Superior temporal gyrus (tissue), 1 donor: Measurements from ENCODE around the gene LY9.

ENCODE experiments used
- DNase-seq: peaks from one replicate; pipeline ENCODE4 v3.0.0-alpha.2; 2016; ENCODE audit errors: extremely low spot score

The LY9 gene

DNA sequence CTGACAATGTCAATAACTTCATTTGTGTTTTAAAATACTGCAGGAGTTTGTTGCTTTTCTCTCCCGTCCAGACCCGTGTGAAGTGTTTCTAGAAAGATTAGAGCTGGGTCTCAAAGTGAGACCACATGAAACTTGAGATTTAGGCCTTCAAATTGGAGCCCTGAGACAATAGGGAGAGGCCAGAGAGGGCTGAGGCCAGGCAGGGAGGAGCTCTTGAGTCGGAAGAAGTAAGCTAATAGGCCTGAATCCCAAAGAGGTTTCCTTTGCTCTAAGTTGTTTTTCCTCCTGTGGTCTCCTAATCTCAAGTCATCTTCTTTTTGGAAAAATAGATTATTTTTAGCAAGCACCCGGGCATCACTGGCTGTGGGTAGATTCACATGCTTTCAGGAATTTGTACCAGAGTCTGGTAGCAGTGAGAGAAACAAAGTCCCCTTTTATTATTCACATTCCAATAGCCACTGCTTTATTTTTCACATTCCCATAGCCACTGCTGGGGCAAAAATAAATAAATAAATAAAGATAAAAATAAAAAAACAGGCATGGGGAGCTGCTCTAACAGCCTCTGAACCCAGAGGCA is 41.1 kb downstream of the LY9 start:
- no peak for DNase-seq

DNA sequence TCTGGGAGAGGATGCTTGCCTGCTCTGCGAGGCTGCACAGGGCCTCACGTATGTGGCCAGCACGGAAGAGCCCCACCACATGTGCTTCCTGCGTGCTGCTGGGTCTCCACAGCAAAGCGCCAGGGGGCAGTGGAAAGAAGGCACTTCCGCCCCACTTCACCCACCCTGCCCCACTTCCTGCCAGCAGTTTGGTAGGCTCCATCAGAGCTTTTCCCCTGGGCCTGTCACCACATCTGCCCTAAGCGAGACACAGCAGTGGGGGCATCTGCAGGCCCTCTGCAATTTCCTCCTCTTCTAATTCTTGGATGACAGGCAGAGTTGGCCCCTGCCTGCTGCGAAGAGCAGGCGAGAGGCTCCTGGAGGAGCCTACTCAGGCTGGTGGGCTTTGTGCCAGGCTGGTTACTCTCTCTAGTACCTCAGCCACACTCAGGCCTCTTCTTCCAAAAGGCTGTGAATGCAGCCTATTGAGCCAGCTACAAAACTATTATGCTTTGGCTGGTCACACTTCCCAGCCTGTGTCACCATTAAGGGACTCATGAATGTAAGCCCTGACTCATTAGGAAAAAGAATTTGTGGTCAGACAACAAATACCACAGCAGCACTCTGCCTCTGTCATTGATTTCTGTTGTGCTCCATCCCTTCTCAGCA is 41.7 kb downstream of the LY9 start:
- no peak for DNase-seq

DNA sequence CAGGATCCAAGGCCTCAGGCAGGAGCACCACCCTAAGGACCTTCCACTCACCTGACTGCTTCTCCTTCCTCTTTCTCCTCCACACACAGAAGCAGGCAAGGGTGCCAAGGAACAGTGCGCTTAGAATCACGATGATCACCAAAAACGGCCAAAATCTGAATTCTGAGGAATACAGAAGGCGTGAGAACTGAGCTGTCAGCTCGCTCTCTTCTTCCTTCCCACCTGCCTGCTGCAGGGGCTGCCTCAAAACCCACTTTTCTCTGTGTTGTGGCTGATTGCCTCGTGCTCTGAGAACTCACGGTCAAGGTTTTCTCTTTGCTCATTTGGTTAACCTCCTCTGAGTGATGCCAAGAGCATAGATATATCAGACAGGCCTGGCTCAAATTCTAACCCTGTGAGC is 42.9 kb downstream of the LY9 start:
- DNase-seq = no peak

DNA sequence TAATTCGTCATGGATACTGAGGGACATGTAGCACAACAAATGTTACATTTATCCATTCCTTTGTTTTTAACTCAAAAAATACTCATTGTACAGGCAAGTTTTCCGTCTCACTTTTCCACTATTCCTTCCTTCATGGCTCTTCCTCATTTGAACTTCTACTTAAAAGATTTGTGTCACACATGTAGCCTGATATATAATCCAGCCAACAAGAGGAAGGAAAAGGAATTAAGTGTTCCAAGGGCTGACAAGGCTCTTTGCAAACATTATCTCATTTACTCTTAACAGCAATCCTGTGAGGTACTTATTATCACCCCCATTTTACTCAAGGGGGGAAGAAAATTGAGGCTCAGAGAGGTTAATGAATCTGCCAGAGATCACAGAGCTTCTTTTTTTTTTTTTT is 43.8 kb downstream of the LY9 start:
- DNase-seq = no peak

DNA sequence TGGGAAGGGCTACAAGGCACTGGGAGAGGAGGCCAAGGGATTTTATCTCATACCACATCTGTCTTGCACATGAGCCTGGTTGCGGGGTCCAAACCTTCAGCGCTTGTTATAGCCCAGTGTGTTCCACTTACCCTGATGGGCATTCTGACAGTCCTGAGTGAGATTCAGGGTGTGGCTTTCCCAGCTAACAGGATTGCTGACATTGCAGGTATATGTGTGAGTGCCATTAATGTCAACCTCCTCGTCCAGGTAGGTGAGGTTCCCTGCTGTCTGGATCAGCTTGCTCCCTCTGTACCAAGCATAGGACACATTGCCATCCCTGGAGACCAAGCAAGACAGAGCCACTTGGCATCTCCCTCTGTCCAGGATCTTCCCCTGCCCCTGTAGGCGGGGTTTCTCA is 45.1 kb downstream of the LY9 start:
- DNase-seq = no peak

DNA sequence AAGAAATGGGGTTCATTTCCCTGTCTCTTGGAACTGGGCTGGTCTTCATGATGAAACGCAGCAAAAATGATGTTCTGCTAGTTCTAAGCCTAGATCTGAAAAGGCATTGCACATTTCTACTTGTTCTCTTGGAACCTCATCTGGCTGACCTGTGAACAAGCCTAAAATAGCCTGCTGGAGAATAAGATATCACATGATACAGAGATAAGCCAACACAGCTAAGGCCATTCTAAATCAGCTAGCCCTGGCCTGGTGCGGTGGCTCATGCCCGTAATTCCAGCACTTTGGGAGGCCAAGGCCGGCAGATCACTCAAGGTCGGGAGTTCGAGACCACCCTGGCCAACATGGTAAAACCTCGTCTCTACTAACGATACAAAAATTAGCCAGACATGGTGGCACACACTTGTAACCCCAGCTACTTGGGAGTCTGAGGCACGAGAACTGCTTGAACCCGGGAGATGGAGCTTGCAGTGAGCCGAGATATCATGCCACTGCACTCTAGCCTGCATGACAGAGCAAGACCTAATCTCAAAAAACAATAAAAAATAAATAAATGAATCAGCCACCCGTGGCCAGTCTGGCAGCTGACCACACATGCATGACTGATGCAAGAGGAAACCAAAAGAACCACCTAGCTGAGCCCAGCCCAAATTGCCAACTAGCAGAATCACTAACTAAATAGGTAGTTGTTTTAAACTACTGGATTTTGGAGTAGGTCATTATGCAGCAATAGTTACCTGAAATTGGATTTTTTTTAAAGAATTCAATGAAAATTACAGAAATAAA is 48.7 kb downstream of the LY9 start:
- DNase-seq = no peak

DNA sequence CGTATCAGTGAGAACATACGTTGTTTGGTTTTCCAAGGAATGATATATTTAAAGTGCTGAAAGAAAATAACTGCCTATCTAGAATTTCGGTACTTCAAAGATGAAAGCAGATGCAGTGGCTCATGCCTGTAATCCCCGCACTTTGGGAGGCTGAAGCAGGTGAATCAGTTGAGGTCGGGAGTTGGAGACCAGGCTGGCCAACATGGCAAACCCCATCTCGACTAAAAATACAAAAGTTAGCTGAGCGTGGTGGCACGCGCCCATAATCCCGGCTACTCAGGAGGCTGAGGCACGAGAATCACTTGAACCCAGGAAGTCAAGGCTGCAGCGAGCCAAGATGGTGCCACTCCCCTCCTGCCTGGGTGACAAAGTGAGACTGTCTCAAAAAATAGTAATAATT is 50.3 kb downstream of the LY9 start:
- DNase-seq = no peak

DNA sequence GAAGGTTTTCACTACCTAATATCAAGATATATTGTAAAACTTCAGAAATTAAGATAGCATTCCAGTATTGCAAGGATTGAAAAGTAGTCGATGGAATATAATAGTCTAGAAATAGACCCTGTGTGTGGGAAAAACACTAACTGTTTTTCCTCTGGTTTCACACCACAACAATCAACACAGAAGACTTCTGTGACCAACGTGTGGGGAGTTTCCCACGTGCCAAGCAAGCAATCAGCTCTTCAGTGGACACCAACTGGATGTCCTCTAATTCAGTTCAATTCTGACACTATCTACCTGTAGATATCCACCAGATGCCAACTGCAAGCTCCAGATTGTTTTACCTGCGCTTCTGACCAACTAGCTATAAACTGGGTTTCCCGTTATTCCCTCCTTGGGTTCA is 54.6 kb downstream of the LY9 start:
- no peak for DNase-seq

DNA sequence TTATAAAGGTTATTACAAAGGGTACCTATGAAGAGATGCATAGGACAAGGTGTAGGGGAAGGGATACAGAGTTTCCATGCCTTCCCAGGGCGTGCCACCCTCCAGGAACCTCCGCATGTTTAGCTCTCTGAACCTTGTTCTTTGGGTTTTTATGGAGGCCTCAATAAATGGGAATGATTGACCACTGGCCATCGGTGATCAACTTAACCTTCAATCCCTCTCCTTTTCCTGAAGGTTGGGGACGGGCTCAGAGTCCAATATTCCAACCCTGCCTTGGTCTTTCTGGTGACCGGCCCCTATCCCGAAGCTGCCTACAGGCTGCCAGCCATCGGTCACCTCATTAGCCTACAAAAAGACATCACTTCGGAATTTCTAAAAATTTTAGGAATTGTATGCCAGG is 55.0 kb downstream of the LY9 start:
- DNase-seq = no peak

DNA sequence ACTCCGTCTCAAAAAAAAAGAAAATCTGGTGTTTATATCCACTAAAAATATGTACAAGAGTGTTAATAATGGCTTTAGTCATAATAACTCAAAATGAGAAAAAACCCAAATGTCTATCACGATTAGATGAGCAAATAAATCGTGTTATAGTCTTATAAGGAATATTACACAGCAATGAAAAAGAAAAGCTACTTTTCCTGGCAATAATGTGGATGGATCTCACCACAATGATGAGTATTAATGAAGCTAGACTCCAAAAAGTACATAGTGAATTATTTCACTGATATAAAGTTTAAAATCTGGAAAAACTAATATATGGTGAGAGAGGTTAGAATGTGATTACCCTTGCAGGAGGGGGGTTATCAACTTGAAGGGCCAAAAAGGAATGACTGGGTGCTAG is 57.0 kb downstream of the LY9 start:
- no peak for DNase-seq

DNA sequence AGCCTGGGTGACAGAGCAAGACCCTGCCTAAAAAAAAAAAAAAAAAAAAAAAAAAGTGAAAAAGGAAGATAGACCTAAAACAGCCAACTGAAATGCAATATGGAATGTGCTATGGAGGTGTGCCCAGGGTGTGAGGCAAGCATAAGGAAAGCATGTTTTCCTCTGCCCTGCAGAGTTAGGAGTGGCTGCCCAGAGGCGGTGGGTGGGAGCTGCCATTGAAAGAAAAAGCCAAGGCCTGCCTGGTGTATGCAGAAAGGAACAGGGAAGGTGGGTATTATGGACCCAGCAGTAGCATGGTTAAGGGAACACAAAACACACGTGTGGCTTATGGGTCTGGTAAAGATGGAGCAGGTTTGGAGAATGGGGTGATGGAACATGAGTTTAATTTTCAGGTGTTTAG is 57.8 kb downstream of the LY9 start:
- no peak for DNase-seq

DNA sequence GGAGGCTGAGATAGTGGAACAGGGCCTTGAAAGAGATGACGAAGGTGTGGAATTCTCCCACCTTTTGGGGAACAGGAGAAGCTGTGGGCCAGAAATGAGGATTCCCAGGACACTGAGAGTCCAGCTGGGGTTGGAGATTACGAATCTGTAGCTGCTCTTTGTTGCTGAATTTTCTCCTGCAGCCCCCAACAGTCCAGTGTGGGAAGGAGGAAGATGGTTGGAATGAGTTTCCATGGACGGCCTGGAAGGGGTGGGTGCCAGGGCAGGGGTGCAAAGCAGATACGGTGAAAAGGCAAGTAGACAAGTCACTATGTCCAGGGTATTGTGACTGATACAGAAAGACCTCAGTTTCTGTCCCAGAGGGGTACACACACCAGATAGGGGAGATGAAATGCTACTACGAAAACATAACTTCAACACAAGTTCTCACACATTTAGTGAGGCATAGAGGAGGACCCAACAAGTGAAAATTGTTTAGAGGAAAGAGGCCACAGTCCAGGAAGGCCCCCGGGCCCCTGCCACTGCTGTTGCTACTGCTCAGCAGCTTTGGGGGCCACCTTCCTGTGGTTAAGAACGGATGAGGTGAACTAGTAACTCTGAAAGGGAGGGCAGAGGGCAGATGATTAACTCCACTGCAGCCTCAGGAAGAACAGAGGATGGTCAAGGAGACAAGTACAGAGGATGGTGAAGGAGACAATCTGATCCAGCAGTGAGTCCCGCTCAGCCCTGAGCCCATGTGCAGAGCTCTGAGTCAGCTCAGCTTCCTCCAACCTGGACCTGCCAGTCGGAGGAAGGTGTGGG is 59.4 kb downstream of the LY9 start:
- DNase-seq = no peak

DNA sequence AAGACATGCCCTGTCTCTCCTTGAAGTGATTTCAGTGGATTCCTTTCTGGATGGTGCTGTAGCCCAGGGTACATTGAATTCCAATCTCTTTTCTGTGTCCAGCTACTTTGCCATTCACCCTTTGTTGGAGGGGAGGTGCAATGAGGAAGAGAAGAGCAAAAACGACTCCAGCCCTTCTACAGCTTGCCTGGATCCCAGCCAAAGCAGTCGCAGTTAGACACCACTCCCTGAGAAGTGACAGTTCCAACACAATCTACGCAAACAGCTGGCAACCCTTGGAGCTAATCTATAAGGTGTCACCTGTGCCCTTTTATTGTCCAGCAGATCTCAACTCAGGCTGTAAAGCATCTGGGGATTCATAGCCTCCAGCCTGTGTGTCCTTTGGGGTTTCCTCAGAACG is 62.1 kb downstream of the LY9 start:
- DNase-seq = no peak

DNA sequence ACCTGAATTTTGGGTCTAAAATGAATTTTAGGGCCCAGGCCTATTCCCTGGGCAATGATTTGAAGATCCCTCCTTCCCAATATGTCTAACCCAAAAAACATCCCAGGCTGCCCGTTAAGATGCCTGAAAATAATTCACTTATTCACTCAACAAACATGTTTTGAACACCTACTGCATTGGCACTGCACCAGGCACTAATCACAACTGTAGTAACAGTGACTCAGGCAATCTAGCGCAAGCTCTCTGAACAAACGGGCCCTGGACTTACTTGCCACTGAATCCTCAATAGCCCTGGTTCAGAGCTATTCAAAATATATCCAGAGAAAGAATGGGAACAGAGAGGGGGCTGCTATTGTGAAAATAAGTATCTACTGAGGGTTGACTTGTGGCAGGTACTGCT is 62.5 kb downstream of the LY9 start:
- DNase-seq = no peak

DNA sequence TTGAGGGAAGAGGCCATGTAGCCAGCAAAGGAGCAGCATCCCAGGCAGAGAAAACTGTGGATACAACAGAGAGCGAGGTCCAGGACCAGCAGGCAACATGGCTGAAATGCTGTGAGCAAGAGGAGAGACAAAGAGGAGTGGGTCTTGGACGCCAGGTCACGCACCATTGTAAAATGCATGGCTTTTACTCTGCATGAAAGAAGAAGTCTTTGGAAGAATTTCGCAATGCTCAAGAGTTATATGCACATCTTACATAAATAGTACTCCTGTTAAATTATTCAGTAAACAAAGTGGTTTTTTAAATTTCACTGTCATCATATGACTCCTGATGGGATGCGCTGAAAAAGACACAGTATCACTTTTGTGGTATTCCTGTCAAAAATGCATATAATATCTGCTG is 63.2 kb downstream of the LY9 start:
- no peak for DNase-seq

DNA sequence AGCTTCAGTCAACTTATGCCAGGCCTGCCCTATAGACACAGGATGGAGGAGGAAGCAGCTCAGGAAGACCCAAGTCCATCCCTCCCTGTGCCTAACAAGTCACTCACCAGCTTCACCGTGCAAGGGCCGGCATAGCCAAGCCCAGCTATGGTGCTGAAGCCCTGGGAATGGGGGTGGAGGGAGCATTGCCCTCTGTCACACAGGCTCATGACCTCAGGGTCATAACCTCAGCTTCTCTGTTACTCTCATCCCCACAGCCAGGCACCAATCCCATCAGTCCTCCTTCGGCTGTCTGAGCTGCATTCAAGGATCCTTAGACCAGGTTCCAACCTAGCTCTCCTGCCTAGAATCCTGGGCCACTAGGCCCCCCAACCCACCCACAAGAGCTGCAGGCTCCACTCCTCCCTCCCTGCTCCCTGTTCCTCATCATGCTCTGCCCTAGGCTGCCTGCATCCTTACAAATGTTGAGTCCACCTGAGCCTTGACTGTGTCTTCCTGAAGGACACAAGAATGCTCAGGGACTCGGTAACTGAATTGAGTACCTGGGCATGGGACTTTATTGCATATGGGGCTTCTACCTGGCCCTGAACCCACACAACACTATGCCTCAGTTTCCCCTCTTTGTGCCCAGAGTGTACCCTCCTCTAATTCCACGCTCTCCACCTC is 65.0 kb downstream of the LY9 start:
- no peak for DNase-seq

DNA sequence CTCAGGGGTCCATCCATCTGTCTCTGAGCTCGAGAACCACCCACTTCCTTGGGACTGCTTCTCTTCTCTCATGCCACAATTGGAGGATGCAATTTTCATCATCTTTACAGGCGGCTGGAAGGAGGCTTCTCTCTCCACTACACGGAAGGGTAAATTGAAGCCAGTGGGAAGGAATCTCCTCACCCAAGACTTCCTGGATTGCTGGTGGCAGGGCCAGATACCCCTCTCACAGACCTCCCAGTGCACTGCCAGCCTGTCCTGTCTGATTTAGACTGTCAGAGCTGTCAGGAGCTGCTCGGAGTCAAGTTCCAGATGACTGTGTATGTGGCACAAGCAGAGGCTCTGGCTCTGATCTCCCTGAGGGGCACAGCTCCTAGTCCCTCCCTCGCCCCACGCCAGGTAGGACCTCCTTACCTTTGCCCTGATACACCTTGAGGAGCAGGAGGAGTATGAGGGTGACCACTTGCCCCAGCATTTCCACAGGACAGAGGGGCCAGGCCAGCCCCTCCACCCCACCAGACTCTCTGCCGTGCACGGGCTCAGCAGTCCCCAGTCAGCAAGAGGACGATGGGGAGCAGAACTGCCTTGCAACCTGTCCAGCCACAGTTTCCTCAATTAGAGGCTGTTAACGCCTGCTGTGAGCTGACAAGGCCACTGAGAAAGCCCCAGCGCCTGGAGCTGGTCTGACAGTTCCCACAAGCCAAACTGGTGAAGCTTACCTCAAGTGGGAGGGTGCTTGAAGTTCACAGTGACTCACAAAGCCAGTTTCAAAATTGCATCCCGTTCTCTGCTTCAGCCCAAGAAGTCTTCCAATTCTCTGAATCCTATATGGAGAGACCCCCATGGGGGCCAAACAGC is 66.5 kb downstream of the LY9 start, which contains the start of gene CD244:
Gene CD244 (minus strand): TSS at position 685 of the 858 bp plus-strand sequence. CDS start 210 bp downstream, at position 475.
- no peak for DNase-seq

DNA sequence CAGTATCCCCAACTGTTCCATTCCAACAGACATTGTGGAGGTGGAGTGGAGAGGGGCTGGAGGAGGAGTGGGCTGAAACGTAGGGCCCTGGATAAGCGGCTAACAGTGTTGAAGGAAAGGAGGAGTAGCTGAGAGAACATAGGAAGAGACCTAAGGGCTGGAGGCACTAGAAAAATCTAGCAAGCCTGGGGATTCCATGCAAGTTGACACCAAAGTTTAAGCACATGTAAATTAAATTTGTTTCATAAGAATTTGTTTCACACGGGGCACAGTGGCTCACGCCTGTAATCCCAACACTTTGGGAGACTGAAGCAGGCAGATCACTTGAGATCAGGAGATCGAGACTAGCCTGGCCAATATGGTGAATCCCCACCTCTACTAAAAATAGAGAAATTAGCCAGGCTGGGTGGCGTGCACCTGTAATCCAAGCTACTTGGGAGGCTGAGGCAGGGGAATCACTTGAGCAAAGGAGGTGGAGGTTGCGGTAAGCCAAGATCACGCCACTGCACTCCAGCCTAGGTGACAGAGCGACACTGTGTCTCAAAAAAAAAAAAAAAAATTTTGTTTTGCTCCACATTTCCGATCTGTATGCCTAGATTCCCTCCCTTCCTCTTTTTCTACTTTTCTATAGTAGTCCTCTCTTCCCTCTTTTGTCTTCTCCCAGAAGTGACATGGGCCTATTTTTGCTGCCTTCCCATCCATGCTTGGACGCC is 67.2 kb downstream of the LY9 start:
- no peak for DNase-seq

DNA sequence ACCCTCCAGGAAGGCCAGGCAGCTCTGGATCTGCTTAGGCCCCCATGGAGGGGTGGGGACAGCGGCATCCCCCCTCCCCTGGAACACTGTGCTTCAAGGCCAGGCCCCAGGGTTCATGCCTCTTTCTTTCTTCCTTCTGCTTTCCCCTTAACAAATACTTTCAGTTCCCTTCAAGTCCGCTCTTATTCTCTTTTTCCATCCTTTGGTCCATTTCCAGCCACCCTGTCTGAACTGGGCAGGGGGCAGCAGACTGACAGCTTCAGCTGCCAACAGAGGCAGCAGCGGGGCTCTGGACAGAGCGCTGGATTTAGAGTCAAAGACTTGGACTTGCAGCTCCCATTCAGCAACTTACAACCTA is 67.8 kb downstream of the LY9 start:
- no peak for DNase-seq

DNA sequence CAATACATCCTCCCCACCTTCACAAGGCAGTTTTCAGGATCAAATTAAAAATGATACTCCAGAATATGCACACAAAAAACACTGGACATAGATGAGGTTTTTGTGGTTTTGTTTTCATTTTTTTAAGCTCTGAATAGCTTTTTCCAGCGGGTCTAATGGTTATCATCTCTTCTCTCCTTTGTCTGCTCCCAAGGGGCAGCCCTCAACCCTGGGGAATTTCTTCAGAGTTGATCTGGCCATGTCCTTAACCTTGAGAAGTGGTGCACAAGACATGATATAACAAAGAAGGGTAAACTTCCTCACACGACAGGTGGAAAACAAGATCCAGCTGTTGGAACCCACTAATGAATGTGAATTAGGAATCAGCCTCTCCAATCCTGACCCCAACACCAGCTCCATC is 68.2 kb downstream of the LY9 start:
- no peak for DNase-seq
